GM21717 (cell line): ENCODE data around the gene ABHD17B.
"Not testable (repeated sequence)": the region's sequence is repeated elsewhere in the genome, so short reads cannot be mapped to it uniquely, and the experiment has no call there.

Experiments
- ATAC-seq: cut with Tn5 transposase; IDR thresholded peaks from one replicate; pipeline ENCODE4 v1.9.1; 2021; ENCODE audit warnings: mild to moderate bottlenecking, moderate library complexity; ENCODE audit not compliant: unreplicated experiment

ABHD17B gene

GRCh38 chr9:71916834-71917534 is 6.0 kb upstream of the ABHD17B start:
- ATAC-seq: peak; percentile 88

- ATAC-seq: no peak
These were observed 4.5 kb upstream of the ABHD17B start for GRCh38 chr9:71915495-71915894.

- no peak for ATAC-seq
These were observed 929 bp upstream of the ABHD17B start for GRCh38 chr9:71911908-71912335.

GRCh38 chr9:71910650-71911060 is 338 bp downstream of the ABHD17B start:
- ATAC-seq: peak; percentile 18

- peak; percentile 15 for ATAC-seq
These were observed 925 bp downstream of the ABHD17B start for GRCh38 chr9:71909887-71910649.

GRCh38 chr9:71908825-71909224 is 2.2 kb downstream of the ABHD17B start:
- ATAC-seq: no peak

GRCh38 chr9:71904076-71904475 is 6.9 kb downstream of the ABHD17B start:
- ATAC-seq: no peak

GRCh38 chr9:71901695-71902597 is 9.0 kb downstream of the ABHD17B start:
- ATAC-seq: no peak

GRCh38 chr9:71898756-71899155 is 12.2 kb downstream of the ABHD17B start:
- not testable (repeated sequence) for ATAC-seq

- ATAC-seq: peak; percentile 51
These were observed 13.4 kb downstream of the ABHD17B start for GRCh38 chr9:71897577-71897976.

GRCh38 chr9:71896761-71897160 is 14.2 kb downstream of the ABHD17B start:
- ATAC-seq: no peak

GRCh38 chr9:71895955-71896354 is 15.0 kb downstream of the ABHD17B start:
- no peak for ATAC-seq

- ATAC-seq: no peak
These were observed 15.9 kb downstream of the ABHD17B start for GRCh38 chr9:71895117-71895516.

- no peak for ATAC-seq
These were observed 19.3 kb downstream of the ABHD17B start for GRCh38 chr9:71891557-71892189.

- no peak for ATAC-seq
These were observed 20.8 kb downstream of the ABHD17B start for GRCh38 chr9:71890042-71890679.

- ATAC-seq: no peak
These were observed 23.6 kb downstream of the ABHD17B start for GRCh38 chr9:71887362-71887761.

- ATAC-seq: no peak
These were observed 24.5 kb downstream of the ABHD17B start for GRCh38 chr9:71886541-71886940.

GRCh38 chr9:71886015-71886414 is 25.0 kb downstream of the ABHD17B start:
- ATAC-seq: no peak

- no peak for ATAC-seq
These were observed 25.5 kb downstream of the ABHD17B start for GRCh38 chr9:71885467-71885866.

- no peak for ATAC-seq
These were observed 27.0 kb downstream of the ABHD17B start for GRCh38 chr9:71884005-71884404.
